Measurements from ENCODE around the gene GBP3. TPM values are rescaled to one million over a fixed set of nuclear protein-coding genes. Genes with fewer than 3 reads are reported as not detected.
"Not testable (repeated sequence)": the region's sequence is repeated elsewhere in the genome, so short reads cannot be mapped to it uniquely, and the experiment has no call there.

The GBP3 gene
- total RNA-seq, 1 donor from 2014 or later = 4.3 TPM

DNA sequence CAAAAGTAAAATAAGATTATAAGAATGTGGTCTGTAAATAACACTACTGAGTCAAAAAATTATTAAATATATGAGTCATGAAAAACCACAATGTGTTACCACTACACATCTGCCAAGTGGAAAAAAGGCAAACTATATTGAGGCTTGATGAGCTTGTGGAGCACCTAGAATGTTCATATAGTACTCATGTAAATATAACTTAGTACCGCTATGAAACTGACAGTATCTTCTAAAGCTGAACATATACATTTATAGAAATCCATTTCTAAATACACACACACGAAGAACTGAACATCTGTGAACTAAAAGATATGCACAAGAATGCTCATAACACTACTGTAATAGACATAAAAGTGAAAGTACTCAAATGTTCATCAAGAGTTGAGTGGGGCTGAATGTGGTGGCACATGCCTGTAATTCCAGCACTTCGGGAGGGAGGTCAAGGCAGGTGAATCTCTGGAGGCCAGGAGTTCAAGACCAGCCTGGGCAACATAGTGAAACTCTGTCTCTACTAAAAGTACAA lies 18.5 kb upstream of the GBP3 start:
- no peak for DNase-seq (ENCODE audit: low spot score)
- no peak for ATAC-seq

DNA sequence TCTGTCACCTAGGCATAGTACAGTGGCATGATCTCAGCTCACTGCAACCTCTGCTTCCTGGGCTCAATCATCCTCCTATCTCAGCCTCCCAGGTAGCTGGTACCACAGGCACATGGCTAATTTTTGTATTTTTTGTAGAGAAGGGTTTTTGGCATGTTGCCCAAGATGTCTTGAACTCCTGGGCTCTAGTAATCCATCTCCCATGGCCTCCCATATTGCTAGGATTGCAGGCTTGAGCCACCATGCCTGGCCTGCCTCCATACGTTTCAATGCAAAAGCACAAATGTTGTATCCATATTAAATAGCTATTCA lies 17.6 kb upstream of the GBP3 start:
- DNase-seq (ENCODE audit: low spot score) = no peak
- ATAC-seq = no peak

DNA sequence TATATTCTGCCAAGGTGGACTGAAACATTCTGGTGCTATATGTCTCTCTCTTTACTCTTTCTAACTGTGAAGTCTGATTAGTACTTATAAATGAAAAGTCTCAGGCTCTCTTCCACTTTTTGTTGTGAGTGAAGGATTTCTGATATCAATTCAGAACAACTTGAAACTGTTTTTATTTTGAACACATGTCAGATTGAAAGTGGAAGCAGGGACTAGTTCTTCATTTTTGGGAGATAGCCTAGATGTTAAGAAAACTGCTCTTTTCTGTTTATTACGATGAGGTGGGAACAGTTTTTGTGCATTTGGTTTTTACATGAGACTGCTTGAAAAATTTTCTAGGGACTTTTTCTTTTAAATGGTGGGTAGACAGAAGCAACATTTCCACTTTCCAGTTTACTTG lies 14.5 kb upstream of the GBP3 start:
- ATAC-seq = no peak
- no peak for DNase-seq (ENCODE audit: low spot score)

DNA sequence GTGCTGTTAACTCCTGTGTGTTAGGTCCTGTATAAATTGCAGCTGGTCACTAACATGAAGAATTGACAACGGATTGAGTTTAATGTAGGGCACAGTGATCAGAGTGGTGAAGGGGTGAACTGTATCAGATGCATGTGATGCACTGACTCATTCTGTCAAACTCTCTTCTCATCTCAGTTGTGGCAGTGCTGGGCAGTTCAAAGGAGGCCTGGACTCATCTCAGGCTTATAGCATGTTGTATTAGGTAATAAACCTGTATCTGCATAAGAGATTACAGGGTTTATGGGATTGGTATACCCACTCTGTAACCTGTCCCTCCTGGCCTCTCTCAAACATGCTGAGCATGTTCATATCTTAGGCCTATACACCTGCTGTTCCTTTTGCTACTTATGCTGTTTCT lies 12.4 kb upstream of the GBP3 start:
- no peak for ATAC-seq
- no peak for DNase-seq (ENCODE audit: low spot score)

DNA sequence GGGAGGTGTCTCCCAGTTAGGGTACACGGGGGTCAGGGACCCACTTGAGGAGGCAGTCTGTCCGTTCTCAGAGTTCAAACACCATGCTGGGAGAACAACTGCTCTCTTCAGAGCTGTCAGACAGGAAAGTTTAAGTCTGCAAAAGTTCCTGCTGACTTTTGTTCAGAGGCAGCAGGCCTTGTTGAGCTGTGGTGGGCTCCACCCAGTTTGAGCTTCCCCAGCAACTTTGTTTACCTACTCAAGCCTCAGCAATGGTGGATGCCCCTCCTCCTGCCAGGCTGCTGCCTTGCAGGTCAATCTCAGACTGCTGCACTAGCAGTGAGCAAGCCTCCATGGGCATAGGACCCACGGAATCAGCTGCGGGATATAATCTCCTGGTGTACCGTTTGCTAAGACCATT lies 11.3 kb upstream of the GBP3 start:
- DNase-seq (ENCODE audit: low spot score); ATAC-seq: not testable (repeated sequence)

DNA sequence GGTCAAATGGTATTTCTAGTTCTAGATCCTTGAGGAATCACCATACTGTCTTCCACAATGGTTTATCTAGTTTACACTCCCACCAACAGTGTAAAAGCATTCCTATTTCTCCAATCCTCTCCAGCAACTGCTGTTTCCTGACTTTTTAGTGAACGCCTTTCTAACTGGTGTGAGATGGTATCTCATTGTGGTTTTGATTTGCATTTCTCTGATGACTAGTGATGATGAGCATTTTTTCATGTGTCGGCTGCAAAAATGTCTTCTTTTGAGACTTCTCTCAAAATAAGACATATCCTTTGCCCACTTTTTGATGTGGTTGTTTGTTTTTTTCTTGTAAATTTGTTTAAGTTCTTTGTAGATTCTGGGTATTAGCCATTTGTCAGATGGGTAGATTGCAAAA lies 6.4 kb upstream of the GBP3 start:
- DNase-seq (ENCODE audit: low spot score) = not testable (repeated sequence)

DNA sequence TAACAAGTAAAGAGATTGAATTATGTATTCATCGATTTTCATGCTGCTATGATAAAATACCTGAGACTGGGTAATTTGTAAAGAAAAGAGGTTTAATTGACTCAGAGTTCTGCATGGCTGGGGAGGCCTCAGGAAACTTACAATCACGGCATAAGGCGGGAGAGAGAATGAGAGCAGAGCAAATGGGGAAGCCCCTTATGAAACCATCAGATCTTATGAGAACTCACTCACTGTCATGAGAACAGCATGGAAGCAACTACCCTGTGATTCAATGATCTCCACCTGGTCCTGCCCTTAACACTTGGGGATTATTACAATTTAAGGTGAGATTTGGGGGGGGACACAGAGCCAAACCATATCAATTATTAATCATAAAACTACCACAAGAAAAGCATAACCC lies 3.3 kb upstream of the GBP3 start:
- no peak for ATAC-seq
- DNase-seq (ENCODE audit: low spot score) = no peak

More for the DNA sequence above, 6.4 kb upstream of the GBP3 start:
- not testable (repeated sequence) for ATAC-seq

DNA sequence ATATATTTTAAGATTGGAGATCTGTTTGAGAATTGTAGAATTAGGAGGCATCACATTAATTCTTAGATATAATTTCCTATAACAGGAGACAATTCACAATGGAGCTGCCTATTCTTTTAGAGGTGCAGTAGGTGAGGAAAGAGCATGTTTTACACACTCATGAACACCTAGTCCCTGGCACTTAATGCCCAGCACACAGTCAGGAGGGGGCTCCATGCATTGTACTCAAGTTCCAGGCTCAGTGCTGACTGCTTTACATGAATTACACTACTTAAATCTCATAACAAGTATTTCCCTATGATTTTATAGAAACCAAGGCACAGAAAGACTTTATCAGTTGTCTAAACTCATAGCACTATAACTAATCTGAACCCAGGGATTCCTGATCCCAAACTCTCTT lies 360 bp upstream of the GBP3 start:
- ATAC-seq = no peak
- DNase-seq (ENCODE audit: low spot score) = no peak

DNA sequence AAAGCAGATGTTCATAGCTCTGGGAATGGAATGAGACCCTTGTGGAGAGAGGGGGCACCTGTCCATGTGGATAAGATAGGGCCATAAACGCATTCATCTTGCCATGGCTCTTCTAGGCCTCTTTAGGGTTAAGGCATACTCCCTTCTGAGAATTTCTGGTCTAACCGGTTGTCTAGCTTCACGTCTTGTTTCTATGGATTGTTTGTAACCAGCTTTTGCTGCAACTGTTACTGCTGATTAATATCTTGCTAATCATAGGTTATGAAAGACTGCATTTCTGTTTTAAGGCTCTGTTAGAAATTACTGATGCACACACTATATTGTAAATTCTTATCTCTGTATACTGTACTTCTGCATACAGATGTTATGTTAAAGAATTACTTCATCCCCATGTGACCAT lies 4.3 kb downstream of the GBP3 start:
- ATAC-seq; DNase-seq (ENCODE audit: low spot score): not testable (repeated sequence)

DNA sequence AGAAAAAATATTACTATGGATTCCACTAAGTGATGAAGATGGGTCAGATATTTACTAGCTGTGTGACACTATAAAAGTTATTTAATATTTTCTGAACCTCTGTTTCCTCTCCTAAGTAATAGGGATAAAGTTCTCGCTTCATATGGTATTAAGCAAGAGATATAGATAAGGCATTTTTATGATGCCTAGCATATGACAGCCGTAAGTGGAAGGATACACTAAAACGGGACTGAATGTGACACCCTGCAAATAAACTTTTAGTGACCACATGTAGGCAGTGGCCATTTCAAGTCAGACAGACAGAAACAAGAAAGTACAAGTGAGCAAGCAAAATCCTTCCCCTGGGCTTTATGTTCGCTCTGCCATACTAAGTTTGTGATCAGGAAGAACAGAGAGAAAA lies 14.2 kb downstream of the GBP3 start:
- DNase-seq (ENCODE audit: low spot score) = no peak
- ATAC-seq = no peak

DNA sequence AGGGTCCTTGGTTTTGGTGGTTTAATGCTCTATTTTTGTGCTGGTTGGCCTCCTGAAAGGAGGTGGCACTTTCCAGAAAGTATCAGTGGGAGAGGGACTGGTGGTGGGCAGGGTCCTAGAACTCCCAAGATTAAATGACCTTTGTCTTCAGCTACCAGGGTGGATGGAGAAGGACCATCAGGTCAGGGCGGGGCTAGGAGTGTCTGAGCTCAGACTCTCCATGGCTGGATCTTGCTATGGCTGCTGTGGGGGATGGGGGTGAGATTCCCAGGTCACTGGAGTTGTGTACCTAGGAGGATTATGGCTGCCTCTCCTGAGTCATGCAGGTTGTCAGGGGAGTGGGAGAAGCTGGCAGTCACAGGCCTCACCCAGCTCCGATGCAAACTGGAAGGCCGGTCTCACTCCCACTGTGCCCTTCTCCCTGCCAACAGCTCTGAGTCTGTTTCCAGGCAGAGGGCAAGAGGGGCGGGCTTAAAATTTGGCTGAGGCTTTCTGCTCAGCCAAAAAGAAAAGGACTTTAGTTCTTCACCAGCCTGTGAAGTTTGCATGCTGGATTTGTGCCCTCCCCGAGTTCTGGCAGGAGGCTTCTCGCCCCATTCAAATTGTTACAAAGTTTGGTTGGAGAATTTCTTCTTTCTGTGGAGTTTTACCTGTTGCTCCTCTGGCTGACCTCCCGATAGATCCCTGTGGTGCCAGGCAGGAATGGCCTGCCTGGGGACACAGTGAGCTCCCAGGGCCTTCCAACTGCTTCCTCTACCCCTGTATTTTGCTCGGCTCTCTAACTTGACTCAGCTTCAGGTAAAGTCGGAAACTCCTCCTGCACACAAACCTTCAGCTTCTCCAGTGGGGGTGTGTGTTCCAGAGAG lies 17.1 kb downstream of the GBP3 start:
- DNase-seq (ENCODE audit: low spot score) = peak; percentile 86
- ATAC-seq = peak; percentile 97

DNA sequence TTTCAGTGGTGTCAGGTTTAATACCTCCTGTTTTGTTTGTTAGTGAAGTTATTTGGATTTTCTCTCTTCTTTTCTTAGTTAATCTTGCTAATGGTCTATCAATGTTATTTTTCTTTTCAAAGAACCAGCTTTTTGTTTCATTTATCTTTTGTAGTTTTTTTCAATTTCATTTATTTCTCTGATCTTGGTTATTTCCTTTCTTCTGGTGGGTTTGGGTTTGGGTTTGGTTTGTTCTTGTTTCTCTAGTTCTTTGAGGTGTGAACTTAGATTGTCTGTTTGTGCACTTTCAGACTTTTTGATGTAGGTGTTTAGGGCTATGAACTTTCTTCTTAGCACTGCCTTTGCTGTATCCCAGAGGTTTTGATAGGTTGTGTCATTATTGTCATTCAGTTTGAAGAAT lies 20.5 kb downstream of the GBP3 start:
- ATAC-seq; DNase-seq (ENCODE audit: low spot score): not testable (repeated sequence)

DNA sequence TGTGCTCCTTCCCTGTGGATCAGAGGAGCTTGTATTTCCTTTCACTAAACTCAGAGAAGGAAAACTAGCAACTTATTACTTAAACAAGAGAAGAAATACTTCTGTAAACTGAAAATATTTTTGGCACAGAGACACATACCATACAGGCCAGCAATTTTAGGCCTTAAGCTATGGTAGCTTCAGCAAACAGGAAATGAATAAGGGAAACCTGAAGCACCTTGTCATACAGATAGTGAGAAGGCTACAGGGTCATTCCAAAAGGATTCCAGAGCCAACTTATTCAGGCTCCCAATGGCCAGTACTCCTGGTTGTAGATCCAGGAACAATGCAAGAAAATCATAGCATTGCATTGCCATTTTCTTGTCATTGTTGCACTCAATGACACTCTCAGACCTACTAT lies 21.2 kb downstream of the GBP3 start:
- no peak for ATAC-seq
- DNase-seq (ENCODE audit: low spot score) = no peak

DNA sequence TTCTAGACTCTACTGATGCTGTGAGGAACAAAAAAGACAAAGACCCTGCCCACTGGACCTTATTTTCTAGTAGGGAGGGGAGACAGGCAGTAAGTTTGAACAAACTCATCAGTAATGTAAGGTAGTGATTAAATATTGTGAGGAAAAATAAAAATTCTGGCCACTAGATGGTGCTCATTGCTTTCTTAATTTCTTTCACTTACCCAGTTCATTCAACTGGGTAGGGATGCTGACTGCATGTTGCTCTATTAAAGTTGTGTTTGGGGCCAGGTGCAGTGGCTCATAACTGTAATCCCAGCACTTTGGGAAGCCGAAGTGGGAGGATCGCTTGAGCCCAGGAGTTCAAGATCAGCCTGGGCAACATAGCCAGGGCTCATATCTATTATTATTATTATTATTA lies 23.9 kb downstream of the GBP3 start:
- no peak for DNase-seq (ENCODE audit: low spot score)

DNA sequence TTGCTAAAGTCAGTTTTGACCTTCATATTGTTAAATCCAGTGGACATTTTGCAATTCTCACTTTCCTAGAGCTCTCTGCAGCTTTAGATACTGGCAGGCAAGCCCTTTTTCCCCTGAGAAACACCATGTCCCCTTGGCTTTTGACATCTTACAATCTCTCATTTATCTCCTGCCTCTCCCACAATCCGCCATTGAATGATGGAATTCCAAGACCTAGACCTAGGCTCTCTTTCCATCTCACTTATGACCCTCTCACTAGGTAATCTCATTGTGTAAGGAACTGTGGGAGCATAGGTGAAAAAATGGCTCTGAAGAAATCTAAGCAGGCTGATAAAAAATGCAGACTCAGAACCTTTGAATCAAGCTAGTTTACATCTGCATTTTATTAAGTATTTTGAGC lies 32.2 kb downstream of the GBP3 start:
- DNase-seq (ENCODE audit: low spot score) (no peak), ATAC-seq (no peak)

More for the DNA sequence above, 23.9 kb downstream of the GBP3 start:
- peak; percentile 97 for ATAC-seq

DNA sequence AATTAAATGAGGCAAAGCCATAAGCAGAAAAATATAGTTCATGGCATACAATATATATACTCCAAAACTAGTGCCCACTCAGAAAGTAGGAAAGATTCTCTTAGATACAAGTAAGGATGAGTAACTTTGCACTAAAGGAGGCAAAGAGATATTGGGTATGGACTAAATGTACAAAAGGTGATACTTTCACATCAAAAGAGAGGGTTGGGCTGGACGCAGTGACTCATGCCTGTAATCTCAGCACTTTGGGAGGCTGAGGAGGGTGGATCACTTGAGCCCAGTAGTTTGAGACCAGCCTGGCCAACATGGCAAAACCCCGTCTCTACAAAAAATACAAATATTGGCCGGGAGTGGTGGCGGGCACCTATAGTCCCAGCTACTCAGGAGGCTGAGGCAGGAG lies 37.0 kb downstream of the GBP3 start:
- ATAC-seq = no peak
- DNase-seq (ENCODE audit: low spot score) = no peak

DNA sequence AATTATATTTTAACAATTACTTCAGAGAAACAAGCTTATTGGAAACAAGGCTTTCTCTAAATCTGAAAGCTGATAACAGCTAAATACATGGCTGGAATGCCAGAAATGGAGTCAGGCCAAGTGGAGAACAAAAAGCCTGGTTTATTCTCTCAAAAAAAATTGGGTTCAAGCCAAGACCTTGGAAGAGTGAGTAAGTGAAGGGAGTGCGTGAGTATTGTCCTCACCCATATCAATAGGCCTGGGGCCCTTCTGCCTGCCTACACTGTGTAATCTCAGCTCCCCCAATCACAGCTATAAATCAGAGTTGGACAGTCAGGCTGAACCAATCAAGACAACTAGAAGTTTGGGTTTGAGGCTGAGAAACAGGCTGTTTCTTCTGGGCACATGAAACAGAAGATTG lies 37.6 kb downstream of the GBP3 start:
- DNase-seq (ENCODE audit: low spot score) = no peak
- ATAC-seq = peak; percentile 66

DNA sequence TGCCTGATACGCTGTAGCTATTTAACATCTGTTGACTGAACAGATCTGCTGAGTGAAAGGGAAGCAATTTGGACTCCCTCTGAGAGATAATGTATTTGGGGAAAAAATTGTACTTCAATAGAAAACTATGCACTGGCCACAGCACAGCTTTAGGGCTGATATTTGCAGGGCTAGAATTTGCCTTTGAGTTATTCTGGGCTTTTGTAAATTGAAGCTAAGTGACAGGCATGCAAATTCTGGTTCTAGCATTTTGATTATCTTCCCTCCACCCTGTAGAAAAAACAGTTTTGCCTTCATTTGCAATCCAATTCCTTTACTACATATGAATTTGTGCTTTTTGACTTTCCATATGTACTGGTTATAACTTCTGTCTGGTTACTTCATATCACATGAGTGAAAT lies 38.1 kb downstream of the GBP3 start:
- ATAC-seq (no peak), DNase-seq (ENCODE audit: low spot score) (no peak)

DNA sequence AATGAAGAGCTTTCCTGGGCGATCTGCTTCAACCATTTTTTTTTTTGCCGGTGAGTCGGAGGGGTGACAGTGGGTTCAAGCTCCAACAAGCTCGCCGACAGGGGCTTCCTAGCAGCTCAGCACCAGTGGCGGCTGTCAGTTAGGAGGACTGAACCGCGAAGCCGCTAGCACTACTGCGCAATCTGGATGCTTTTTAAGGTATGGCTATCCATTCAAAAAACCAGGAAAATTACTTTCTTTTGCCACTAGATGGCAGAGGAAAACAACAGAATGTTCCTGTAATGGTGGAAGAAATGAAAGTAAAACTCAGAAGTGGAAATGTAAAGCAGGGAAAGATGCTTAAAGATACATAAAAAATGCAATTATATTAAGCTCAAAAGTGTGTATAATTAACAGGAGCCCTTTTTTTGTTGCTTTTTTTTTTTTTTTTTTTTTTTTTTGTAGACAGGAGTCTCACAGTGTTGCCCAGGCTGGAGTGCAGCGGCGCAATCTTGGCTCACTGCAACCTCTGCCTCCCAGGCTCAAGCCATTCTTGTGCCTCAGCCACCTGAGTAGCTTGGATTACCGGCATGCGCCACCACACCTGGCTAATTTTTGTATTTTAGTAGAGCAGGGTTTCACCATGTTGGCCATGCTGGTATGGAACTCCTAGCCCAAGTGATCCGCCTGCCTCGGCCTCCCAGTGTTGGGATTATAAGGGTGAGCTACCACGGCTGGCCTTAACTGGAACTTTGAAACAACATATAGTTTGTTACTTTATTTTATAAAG lies 38.7 kb downstream of the GBP3 start:
- peak; percentile 74 for ATAC-seq
- DNase-seq (ENCODE audit: low spot score) = no peak

DNA sequence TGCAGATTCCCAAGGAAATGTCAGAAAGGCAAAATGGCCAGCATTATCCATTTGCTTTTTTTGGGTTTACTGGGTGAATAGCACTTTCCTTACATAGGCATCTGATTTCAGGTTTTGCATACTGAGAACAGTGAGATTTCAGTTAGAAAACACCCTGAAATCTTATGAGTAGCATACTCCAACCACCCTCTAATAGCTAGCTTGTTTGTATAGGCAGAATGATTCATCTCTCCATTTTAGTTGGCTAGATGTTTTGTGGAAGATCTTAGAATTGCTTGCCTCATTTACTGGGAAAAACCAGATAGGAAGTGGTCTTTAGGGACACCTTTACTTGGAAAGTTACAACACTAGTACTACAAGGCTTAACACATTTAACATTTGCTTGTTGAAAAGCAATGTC lies 40.6 kb downstream of the GBP3 start:
- no peak for DNase-seq (ENCODE audit: low spot score)
- ATAC-seq = no peak

DNA sequence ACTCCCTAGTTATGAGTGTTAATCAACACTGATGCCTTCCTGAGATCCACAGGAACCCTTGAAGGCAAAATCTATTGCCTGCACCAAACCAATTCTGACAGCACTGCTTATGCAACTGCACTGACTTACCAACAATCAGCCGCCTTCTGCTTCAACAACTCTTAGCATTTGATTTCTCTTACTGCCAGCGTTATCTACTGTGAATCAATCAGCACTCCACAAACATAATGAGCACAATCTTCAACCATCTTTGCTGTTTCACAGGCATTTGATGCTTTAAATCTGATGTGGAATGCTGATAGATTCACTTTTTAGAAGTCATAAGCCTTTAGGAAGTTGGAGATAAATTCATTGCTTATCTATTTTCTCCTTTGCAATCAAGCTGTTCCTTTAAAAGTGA lies 41.2 kb downstream of the GBP3 start:
- not testable (repeated sequence) for DNase-seq (ENCODE audit: low spot score); ATAC-seq

DNA sequence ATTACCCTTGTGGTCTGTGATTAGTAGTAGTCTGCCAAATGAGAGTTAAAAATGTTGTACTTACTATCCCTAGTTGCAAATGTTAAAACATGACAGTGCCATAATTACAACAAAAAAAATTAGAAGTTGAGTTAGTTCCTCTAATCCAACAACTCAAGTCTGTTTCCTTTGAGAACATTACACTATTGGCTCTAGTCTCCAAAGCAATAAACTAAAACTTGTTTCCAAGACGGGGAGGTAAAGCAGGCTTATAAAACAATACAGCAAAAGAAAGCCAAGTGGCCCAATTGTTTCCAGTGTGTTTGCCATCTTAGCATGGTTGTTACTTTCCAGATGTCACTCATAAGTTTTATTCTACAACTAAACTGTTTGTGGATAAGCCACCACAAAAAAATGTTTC lies 41.8 kb downstream of the GBP3 start:
- DNase-seq (ENCODE audit: low spot score) (no peak), ATAC-seq (no peak)
